ENCODE data around the gene VAT1L.

Gene VAT1L

DNA sequence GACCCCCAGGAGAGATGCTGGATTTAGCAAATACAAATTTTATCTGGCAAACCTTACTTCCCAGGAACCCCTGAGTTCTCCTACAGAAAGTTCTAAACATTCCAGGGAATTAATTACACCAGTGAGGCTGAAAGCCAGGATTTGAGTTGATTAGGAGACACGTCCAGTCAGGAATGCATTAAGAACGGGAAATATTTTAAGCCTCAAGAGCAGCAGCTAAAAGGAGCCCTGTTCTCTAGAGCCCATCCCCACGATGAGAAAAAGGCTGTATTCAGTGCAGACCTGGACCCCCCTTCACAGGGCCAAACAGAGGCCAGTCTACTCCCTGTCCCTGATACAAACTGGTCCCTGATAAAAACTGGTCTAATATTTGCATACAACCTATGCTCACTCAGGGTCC is 55.0 kb downstream of the VAT1L start:
- in situ Hi-C loops (cut with HindIII; ENCODE audit: low pct_unique_long_range_greater_than_20kb, low sequenced_read_pairs): no loop called here
- no peak for DNase-seq (ENCODE audit: low read depth in 1 of 2, low spot score in 1 of 2)
- no peak for TF ChIP-seq JUND (IDR thresholded peaks at IDR 0.05; ENCODE audit: low read depth)

DNA sequence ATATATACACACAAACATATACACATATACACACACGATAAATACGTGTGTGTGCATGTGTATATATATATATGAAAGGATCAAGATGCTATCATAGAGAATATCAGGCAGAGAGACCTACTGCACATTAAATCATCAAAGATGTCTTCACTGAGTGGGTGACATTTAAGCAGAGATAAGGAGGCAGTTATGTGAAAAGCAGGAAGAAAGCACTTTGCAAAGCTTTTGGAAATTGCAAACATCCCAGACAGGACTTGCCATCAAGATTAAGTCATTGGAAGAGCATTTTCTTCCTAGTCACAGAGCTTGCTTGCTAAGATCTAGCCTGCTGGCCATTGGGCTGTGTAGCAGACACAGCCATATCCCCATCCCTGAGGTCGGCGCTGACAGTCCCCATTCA is 56.4 kb downstream of the VAT1L start:
- TF ChIP-seq JUND (IDR thresholded peaks at IDR 0.05; ENCODE audit: low read depth): no peak
- in situ Hi-C loops (cut with HindIII; ENCODE audit: low pct_unique_long_range_greater_than_20kb, low sequenced_read_pairs): no loop called here
- no peak for DNase-seq (ENCODE audit: low read depth in 1 of 2, low spot score in 1 of 2)

DNA sequence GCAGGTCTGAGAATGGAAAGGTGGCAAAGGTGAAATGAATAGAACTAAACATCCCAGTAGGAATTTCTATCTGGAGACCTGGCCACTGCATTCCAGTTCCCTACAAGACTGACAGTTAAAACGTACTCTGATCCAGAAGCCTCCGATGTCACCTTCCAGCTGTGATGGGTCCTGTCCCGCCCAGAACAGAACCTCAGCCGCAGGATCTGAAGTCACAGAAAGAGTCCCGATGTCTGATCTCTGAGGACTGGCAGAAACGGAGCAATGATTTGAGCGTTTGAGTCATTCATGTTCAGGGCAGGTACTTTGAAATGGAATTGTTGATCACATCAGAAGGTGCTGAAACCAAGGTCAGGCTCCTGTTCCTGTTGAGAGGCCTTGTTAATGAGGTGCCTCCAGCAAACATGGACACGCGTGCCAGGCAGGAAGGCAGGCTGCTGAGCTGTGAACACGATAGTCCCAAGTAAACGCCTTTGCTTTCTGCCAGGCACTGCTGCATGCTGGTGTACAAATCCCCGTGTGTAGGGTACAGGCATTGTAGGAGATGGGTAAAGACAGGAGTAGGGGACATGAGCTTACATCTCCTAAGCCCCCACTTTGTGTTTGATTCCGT is 61.4 kb downstream of the VAT1L start:
- no peak for DNase-seq (ENCODE audit: low read depth in 1 of 2, low spot score in 1 of 2)
- TF ChIP-seq JUND (IDR thresholded peaks at IDR 0.05; ENCODE audit: low read depth): no peak
- in situ Hi-C loops (cut with HindIII; ENCODE audit: low pct_unique_long_range_greater_than_20kb, low sequenced_read_pairs): no loop called here

DNA sequence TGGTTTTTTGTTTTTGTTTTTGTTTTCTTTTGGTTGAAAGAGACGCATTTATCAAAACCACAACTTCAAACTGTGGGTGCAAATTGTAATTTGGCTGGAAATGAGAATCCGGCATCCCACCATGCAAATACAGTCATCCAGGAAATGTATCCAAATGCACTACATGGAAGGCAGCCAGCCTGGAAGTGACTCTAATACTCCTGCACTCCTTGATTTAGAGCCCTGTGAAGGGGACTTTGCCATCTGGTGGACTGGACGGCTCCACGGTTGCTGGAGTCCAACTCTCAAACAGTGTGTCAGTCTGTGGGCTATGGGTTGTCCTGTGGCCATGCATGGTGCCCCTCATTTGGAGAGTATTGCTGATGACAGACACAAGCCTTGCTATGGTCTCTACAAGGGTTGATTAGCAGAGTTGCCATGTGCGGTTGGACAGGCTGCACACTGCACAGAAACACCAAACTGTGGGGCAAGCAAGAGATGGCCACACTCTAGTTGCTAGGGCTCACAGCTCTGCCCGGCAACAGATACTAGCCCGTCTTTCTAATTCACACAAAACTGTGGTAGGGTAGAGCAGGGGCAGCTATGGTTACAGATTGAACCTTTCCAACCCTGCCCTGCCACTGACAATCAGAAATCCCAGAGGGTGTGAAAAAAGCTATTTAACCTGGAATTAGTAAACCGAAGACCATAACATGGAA is 62.4 kb downstream of the VAT1L start:
- DNase-seq (ENCODE audit: low read depth in 1 of 2, low spot score in 1 of 2): no peak
- in situ Hi-C loops (cut with HindIII; ENCODE audit: low pct_unique_long_range_greater_than_20kb, low sequenced_read_pairs): no loop called here
- no peak for TF ChIP-seq JUND (IDR thresholded peaks at IDR 0.05; ENCODE audit: low read depth)

DNA sequence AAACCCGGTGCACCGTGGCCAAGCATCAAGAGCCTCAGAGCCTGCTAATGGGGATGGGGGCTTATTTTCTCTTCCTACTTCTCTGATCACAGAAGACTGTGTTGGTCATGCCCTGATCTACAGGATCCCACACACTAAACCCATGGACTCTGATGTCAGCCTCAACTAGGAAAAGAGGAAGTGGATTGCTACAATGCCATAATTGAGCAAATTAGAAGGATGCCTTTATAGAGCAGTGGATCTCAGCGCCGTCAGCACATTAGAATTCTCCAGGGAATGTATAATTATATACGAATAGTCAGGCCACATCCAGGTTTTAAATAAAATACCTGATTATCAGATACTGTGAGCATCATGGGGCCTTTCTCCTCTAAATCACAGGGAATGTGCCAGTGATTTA is 64.8 kb downstream of the VAT1L start:
- in situ Hi-C loops (cut with HindIII; ENCODE audit: low pct_unique_long_range_greater_than_20kb, low sequenced_read_pairs): no loop called here
- DNase-seq (ENCODE audit: low read depth in 1 of 2, low spot score in 1 of 2): no peak
- TF ChIP-seq JUND (IDR thresholded peaks at IDR 0.05; ENCODE audit: low read depth): no peak

DNA sequence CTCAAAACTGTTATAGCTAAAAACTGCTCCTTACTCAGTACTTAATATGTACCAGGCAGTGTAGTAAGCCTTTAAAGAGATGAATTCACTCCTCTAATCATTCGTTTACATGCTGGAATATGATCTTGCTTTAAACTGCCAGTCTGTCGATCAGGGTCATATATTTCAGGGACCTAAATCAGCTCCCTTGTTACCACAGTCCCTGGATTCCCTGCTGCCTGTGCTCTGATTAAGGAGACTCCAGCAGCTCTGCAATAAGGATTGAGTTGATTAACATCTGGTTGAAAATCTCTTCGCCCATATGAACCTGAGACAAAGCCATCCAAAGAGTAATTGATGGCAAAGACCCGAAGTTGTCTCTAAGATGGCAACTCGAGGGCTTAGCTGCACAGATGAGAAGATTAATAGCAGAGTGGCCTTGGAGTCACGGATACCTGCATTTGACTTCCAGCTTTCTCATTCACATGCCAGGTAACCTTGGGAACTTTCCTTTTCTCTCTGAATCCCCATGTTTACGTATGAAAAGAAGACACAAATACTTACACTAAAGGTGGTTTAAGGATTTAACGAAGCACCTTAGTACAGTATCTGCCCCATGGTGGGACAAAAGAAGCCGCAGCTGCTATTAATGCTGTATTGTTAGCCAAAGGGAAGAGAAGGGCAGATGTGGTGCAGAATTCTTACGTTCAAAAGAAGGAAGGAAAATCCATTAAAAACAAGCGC is 68.2 kb downstream of the VAT1L start:
- no peak for TF ChIP-seq JUND (IDR thresholded peaks at IDR 0.05; ENCODE audit: low read depth)
- in situ Hi-C loops (cut with HindIII; ENCODE audit: low pct_unique_long_range_greater_than_20kb, low sequenced_read_pairs): no loop called here
- no peak for DNase-seq (ENCODE audit: low read depth in 1 of 2, low spot score in 1 of 2)

- in situ Hi-C loops (cut with HindIII; ENCODE audit: low pct_unique_long_range_greater_than_20kb, low sequenced_read_pairs): no loop called here
- DNase-seq (ENCODE audit: low read depth in 1 of 2, low spot score in 1 of 2): no peak
- no peak for TF ChIP-seq JUND (IDR thresholded peaks at IDR 0.05; ENCODE audit: low read depth)
Observed at GRCh38 chr16:77858060-77858459, 69.7 kb downstream of the VAT1L start.

GRCh38 chr16:77859493-77860232 is 71.3 kb downstream of the VAT1L start:
- DNase-seq (ENCODE audit: low read depth in 1 of 2, low spot score in 1 of 2): no peak
- in situ Hi-C loops (cut with HindIII; ENCODE audit: low pct_unique_long_range_greater_than_20kb, low sequenced_read_pairs): no loop called here
- TF ChIP-seq JUND (IDR thresholded peaks at IDR 0.05; ENCODE audit: low read depth): no peak

GRCh38 chr16:77860953-77861352 is 72.6 kb downstream of the VAT1L start:
- DNase-seq (ENCODE audit: low read depth in 1 of 2, low spot score in 1 of 2): no peak
- no peak for TF ChIP-seq JUND (IDR thresholded peaks at IDR 0.05; ENCODE audit: low read depth)
- in situ Hi-C loops (cut with HindIII; ENCODE audit: low pct_unique_long_range_greater_than_20kb, low sequenced_read_pairs): no loop called here

DNA sequence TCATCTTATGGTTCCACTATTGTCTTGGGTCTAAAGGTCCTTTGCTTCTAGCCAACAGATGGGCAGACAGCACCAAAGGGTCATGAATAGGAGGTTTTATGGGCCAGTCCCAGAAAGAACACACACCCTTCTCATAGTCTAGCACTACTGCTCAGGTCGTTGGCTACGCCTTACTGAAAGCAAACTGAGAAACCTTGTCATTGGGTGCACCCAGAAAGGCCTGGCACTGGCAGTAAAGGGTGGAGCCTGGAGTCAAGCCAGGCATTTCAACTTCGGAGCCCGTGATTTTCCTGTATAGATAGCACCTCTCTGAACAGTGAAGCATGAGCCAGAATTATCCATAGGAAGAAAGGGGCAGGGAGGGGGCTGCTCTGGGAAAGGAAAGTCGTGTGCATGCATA is 74.9 kb downstream of the VAT1L start:
- no peak for TF ChIP-seq JUND (IDR thresholded peaks at IDR 0.05; ENCODE audit: low read depth)
- in situ Hi-C loops (cut with HindIII; ENCODE audit: low pct_unique_long_range_greater_than_20kb, low sequenced_read_pairs): no loop called here
- DNase-seq (ENCODE audit: low read depth in 1 of 2, low spot score in 1 of 2): no peak

GRCh38 chr16:77866752-77867151 is 78.4 kb downstream of the VAT1L start:
- in situ Hi-C loops (cut with HindIII; ENCODE audit: low pct_unique_long_range_greater_than_20kb, low sequenced_read_pairs): no loop called here
- DNase-seq (ENCODE audit: low read depth in 1 of 2, low spot score in 1 of 2): no peak
- no peak for TF ChIP-seq JUND (IDR thresholded peaks at IDR 0.05; ENCODE audit: low read depth)

- TF ChIP-seq JUND (IDR thresholded peaks at IDR 0.05; ENCODE audit: low read depth): no peak
- in situ Hi-C loops (cut with HindIII; ENCODE audit: low pct_unique_long_range_greater_than_20kb, low sequenced_read_pairs): no loop called here
- DNase-seq (ENCODE audit: low read depth in 1 of 2, low spot score in 1 of 2): no peak
Observed at GRCh38 chr16:77868052-77868451, 79.7 kb downstream of the VAT1L start.

GRCh38 chr16:77868478-77868877 is 80.1 kb downstream of the VAT1L start:
- no peak for TF ChIP-seq JUND (IDR thresholded peaks at IDR 0.05; ENCODE audit: low read depth)
- in situ Hi-C loops (cut with HindIII; ENCODE audit: low pct_unique_long_range_greater_than_20kb, low sequenced_read_pairs): no loop called here
- no peak for DNase-seq (ENCODE audit: low read depth in 1 of 2, low spot score in 1 of 2)

Measured in T47D (cell line).